ENCODE measurements around the gene BCAR3.

The BCAR3 gene

DNA sequence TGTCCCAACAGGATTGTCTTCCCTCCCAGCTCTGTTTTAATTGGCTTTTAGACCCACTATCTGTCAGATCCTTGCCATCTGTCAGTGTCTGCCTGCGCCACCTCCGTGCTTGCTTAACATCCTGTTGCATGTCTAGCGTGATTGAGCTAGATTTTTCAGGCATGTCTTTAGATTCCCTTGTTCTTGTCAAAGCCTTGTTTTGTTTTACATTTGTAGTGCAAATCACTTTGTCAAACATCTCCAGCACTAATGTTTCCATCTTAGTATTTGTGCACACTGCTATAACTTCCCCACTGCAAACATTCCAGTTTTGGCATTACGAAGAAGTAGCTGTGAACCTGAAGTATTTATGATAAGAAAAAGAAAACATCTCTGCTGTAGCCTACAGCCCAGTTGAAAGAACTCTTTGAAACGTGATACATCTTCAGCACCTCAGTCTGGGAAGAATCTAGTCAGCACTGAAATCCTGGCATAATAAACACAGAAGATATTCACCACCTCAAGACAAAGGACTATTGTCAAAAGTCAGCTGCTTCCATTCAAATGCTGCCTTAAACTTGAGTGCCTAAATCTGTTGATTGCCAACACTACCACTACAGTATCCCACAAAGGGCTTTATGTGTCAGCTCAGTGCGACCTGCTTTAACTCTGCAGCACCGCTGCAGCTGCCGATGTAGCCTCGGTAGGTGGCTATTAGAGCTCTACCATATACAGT is 128.7 kb downstream of the BCAR3 start (continued):
- TF ChIP-seq ZNF513 (tag by site-specific recombination; IDR thresholded peaks at IDR 0.05) (no peak), ZNF626 (tag by site-specific recombination; IDR thresholded peaks at IDR 0.05) (no peak), ZNF423 (tag by site-specific recombination; IDR thresholded peaks at IDR 0.05) (no peak), ZNF658 (tag by site-specific recombination; IDR thresholded peaks at IDR 0.05) (no peak), ZNF561 (tag by site-specific recombination; IDR thresholded peaks at IDR 0.05; ENCODE audit: borderline replicate concordance) (peak; percentile 28; the same call in 1 of the 2 replicates), ZNF670 (tag by site-specific recombination; IDR thresholded peaks at IDR 0.05; ENCODE audit: low read depth) (no peak), ZNF843 (tag by site-specific recombination; IDR thresholded peaks at IDR 0.05) (peak; percentile 79)

DNA sequence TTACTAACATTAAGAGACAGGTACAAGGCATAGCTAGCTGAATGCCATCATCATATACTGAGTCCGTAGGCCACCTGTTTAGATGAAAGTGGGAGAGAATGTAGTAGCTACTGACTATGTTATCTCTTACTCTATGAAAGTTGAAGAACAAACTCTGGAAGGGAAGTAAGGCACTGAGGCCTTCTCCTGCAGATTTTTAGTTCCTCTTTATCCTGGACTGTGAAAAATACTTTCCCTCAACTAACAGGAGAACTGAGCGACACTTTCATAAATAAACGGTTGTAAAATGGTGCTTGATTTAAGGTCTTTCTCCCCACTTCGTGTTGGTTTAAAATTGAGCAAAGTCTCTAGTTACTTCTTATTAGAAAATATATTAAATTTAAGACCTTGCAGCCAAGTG is 131.8 kb downstream of the BCAR3 start:
- CTCF ChIA-PET, result no interaction called here
- TF ChIP-seq ZNF292 (tag by site-specific recombination; IDR thresholded peaks at IDR 0.05; ENCODE audit: borderline replicate concordance, low read depth), result no peak
- no peak for TF ChIP-seq ZNF2 (tag by site-specific recombination; IDR thresholded peaks at IDR 0.05)
- TF ChIP-seq ZNF24 (tag by site-specific recombination; IDR thresholded peaks at IDR 0.05), result no peak
- no peak for TF ChIP-seq SP7 (tag by site-specific recombination; IDR thresholded peaks at IDR 0.05)
- TF ChIP-seq, protein P1, sequence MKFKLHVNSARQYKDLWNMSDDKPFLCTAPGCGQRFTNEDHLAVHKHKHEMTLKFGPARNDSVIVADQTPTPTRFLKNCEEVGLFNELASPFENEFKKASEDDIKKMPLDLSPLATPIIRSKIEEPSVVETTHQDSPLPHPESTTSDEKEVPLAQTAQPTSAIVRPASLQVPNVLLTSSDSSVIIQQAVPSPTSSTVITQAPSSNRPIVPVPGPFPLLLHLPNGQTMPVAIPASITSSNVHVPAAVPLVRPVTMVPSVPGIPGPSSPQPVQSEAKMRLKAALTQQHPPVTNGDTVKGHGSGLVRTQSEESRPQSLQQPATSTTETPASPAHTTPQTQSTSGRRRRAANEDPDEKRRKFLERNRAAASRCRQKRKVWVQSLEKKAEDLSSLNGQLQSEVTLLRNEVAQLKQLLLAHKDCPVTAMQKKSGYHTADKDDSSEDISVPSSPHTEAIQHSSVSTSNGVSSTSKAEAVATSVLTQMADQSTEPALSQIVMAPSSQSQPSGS (tag by site-specific recombination; IDR thresholded peaks at IDR 0.05; ENCODE audit: low read depth), result no peak
- TF ChIP-seq ZBTB1 (tag by site-specific recombination; IDR thresholded peaks at IDR 0.05), result no peak
- TF ChIP-seq ZNF707 (tag by site-specific recombination; IDR thresholded peaks at IDR 0.05), result no peak
- TF ChIP-seq KLF10 (tag by site-specific recombination; IDR thresholded peaks at IDR 0.05), result no peak
- TF ChIP-seq BCL11B (tag by site-specific recombination; IDR thresholded peaks at IDR 0.05; ENCODE audit: low read depth), result no peak
- no peak for TF ChIP-seq ZNF362 (tag by site-specific recombination; IDR thresholded peaks at IDR 0.05)
- POLR2A ChIA-PET, result no interaction called here
- peaks cover 18% of the 10 kb centered on the region for H3K4me1 ChIP-seq (ENCODE audit: control insufficient read depth, insufficient read depth, low read length)
- H3K4me3 ChIP-seq (ENCODE audit: low read depth, low read length), result no peak overlapping the region
- H3K36me3 ChIP-seq (ENCODE audit: control insufficient read depth in 2 of 2, insufficient read depth in 1 of 2, low read length in 2 of 2), result peaks cover 0 to 29% of the 10 kb centered on the region in 2 experiments; a peak in 2 of 3 replicates
- H3K9me3 ChIP-seq (ENCODE audit: control insufficient read depth, insufficient read depth, low read depth, low read length), result no peaks in the 10 kb centered on the region
- no peak overlapping the region for H3K27ac ChIP-seq (ENCODE audit: extremely low read depth, low read depth, low read length)

DNA sequence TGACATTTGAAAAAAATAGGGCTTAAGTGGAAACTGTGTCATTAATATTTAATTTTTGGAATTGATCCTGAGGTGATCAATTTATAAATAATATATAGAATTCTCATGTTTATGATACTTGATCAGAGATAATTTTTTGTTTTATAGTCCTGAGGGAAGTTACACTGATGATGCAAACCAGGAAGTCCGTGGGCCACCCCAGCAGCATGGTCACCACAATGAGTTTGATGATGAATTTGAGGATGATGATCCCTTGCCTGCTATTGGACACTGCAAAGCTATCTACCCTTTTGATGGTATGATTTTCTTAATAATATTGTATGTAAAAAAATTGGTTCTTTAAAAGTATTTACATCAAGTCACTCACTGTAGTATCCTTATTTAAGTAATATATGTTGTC is 132.5 kb downstream of the BCAR3 start:
- CTCF ChIA-PET, result no interaction called here
- POLR2A ChIA-PET, result no interaction called here
- H3K36me3 ChIP-seq (ENCODE audit: control insufficient read depth in 2 of 2, insufficient read depth in 1 of 2, low read length in 2 of 2), result peaks cover 0 to 29% of the 10 kb centered on the region in 2 experiments; a peak in 2 of 3 replicates
- H3K4me3 ChIP-seq (ENCODE audit: low read depth, low read length), result no peak overlapping the region
- no peaks in the 10 kb centered on the region for H3K9me3 ChIP-seq (ENCODE audit: control insufficient read depth, insufficient read depth, low read depth, low read length)
- H3K4me1 ChIP-seq (ENCODE audit: control insufficient read depth, insufficient read depth, low read length), result peaks cover 13% of the 10 kb centered on the region
- no peak overlapping the region for H3K27ac ChIP-seq (ENCODE audit: extremely low read depth, low read depth, low read length)
- no peak for TF ChIP-seq RBAK (tag by site-specific recombination; IDR thresholded peaks at IDR 0.05)
- TF ChIP-seq ZNF114 (tag by site-specific recombination; IDR thresholded peaks at IDR 0.05), result no peak
- TF ChIP-seq ZNF629 (tag by site-specific recombination; IDR thresholded peaks at IDR 0.05), result no peak
- TF ChIP-seq ZBTB11 (tag by site-specific recombination; conservative IDR thresholded peaks at IDR 0.05; ENCODE audit: low read depth), result no peak
- TF ChIP-seq, protein P2, sequence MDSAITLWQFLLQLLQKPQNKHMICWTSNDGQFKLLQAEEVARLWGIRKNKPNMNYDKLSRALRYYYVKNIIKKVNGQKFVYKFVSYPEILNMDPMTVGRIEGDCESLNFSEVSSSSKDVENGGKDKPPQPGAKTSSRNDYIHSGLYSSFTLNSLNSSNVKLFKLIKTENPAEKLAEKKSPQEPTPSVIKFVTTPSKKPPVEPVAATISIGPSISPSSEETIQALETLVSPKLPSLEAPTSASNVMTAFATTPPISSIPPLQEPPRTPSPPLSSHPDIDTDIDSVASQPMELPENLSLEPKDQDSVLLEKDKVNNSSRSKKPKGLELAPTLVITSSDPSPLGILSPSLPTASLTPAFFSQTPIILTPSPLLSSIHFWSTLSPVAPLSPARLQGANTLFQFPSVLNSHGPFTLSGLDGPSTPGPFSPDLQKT (IDR thresholded peaks at IDR 0.05; ENCODE audit: borderline replicate concordance, low read depth, low read length), result no peak
- no peak for TF ChIP-seq IKZF3 (tag by site-specific recombination; IDR thresholded peaks at IDR 0.05)
- no peak for TF ChIP-seq ZNF654 (tag by site-specific recombination; IDR thresholded peaks at IDR 0.05; ENCODE audit: low read depth)
- TF ChIP-seq, protein P3, sequence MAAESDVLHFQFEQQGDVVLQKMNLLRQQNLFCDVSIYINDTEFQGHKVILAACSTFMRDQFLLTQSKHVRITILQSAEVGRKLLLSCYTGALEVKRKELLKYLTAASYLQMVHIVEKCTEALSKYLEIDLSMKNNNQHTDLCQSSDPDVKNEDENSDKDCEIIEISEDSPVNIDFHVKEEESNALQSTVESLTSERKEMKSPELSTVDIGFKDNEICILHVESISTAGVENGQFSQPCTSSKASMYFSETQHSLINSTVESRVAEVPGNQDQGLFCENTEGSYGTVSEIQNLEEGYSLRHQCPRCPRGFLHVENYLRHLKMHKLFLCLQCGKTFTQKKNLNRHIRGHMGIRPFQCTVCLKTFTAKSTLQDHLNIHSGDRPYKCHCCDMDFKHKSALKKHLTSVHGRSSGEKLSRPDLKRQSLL (tag by site-specific recombination; IDR thresholded peaks at IDR 0.05), result no peak
